ENCODE measurements around the gene USP14.
"Not testable (repeated sequence)": the region's sequence is repeated elsewhere in the genome, so short reads cannot be mapped to it uniquely, and the experiment has no call there.

Gene USP14

DNA sequence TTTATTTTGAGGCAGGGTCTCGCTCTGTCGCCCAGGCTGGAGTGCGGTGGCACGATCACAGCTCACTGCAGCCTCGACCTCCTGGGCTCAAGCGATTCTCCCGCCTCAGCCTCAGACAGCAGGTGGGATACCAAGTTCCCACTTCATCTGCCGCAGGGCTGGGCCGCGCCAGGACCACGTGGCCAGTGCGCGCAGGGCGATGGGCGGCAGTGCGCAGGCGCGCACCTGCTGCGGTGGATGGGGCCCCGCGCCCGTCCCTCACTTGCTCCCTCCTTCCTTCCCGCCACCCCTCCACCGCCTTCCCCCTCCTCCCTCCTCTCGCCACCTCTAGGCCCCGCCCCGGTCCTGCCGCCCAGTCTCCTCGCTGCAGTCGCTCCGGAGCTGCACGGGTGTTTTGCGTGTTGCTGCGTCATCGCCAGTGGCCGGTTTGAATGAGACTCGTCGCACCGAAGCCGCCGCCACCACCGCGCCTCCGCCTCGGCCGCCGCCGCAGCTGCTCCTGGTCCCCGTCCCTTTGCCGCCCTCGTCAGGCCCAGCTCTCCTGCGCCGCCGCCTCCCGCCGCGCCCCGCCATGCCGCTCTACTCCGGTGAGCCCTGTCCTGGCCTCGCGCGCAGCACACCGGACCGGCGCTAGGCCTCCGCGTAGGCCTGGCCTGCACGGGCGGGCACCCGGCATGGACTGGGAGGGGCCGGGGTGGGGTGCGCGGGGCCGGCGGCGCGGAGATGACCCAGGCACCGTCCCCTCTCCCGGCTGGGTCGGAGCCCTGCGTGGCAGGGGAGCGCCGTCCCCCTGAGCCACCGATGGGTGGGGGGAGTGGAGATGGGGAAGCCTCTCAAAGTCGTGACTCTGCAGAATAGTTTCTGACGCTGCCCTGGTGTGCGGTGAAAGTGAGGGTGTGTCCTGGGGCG lies at the start of gene USP14:
TSS of gene USP14 (plus strand) at position 430 of the 909 bp plus-strand sequence. CDS start at position 572, 142 bp downstream.
- H3K27ac ChIP-seq (ENCODE audit: low read depth, low read length) = peak within 1 kb of the TSS; percentile 78
- H3K27me3 ChIP-seq (ENCODE audit: control insufficient read depth in 1 of 2, insufficient read depth in 2 of 2, low read length in 2 of 2) = no peaks in the 10 kb centered on the region
- peaks cover 14% of the 10 kb centered on the region for H3K4me1 ChIP-seq (ENCODE audit: insufficient read depth, low read length)
- no peaks in the 10 kb centered on the region for H3K9me3 ChIP-seq (ENCODE audit: low read length)
- H3K4me3 ChIP-seq (ENCODE audit: low read depth in 1 of 2, low read length in 2 of 2) = peak within 1 kb of the TSS; percentile 77 to 83
- H3K36me3 ChIP-seq (ENCODE audit: insufficient read depth, low read length) = peaks cover 4% of the 10 kb centered on the region
- peak within 1 kb of the TSS; percentile 63 for H3K9ac ChIP-seq (ENCODE audit: low read length)

DNA sequence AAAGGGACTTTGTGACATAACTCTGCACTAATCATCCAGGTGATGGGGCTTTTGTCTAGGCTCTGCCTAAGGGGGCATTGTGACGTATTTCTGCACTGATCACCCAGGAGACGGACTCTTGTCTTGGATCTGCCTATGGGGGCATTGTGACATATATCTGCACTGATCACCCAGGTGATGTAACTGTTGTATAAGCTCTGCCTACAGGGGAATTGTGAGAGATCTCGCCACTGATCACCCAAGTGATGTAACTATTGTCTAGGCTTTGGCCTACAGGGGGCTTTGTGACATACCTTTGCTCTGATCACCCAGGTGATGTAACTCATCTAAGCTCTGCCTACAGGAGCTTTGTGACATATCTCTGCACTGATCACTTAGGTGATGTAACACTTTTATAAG lies 49.7 kb upstream of the USP14 start:
- not testable (repeated sequence) for H3K27me3 ChIP-seq (ENCODE audit: control insufficient read depth in 1 of 2, insufficient read depth in 2 of 2, low read length in 2 of 2); H3K4me3 ChIP-seq (ENCODE audit: low read depth in 1 of 2, low read length in 2 of 2); H3K27ac ChIP-seq (ENCODE audit: low read depth, low read length); H3K9ac ChIP-seq (ENCODE audit: low read length); H3K4me1 ChIP-seq (ENCODE audit: insufficient read depth, low read length); H3K36me3 ChIP-seq (ENCODE audit: insufficient read depth, low read length); H3K9me3 ChIP-seq (ENCODE audit: low read length)

DNA sequence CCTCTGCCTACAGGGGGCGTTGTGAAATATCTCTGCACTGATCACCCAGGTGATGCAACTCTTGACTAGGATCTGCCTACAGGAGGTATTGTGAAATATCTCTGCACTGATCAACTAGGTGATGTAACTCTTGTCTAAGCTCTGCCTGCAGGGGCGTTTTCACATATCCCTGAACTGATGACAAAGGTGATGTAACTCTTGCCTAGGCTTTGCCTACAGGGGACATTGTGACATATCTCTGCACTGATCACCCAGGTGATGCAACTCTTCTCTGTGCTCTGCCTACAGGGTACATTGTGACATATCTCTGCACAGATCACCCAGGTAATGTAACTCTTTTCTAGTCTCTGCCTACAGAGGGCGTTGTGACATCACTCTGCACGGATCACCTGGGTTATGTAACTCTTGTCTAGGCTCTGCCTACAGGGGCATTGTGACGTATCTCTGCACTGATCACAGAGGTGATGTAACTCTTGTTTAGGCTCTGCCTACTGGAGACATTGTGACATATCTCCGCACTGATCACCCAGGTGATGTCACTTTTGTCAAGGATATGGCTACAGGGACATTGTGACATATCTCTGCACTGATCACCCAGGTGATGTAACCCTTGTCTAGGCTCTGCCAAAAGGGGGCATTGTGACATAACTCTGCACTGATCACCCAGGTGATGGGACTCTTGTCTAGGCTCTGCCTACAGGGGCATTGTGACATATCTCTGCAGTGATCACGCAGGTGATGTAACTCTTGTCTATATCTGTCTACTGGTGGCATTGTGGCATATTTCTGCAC lies 49.0 kb upstream of the USP14 start:
- H3K36me3 ChIP-seq (ENCODE audit: insufficient read depth, low read length); H3K4me3 ChIP-seq (ENCODE audit: low read depth in 1 of 2, low read length in 2 of 2); H3K9ac ChIP-seq (ENCODE audit: low read length); H3K27ac ChIP-seq (ENCODE audit: low read depth, low read length); H3K4me1 ChIP-seq (ENCODE audit: insufficient read depth, low read length); H3K9me3 ChIP-seq (ENCODE audit: low read length); H3K27me3 ChIP-seq (ENCODE audit: control insufficient read depth in 1 of 2, insufficient read depth in 2 of 2, low read length in 2 of 2): not testable (repeated sequence)

DNA sequence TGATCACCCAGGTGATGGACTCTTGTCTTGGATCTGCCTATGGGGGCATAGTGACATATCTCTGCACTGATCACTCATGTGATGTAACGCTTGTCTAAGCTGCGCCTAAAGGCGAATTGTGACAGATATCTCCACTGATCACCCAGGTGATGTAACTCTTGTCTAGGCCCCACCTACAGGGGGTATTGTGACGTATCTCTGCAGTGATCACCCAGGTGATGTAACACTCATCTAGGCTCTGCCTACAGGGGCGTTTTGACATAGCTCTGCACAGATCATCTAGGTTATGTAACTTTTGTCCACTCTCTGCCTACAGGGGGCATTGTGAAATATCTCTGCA lies 48.5 kb upstream of the USP14 start:
- not testable (repeated sequence) for H3K36me3 ChIP-seq (ENCODE audit: insufficient read depth, low read length); H3K9me3 ChIP-seq (ENCODE audit: low read length); H3K4me1 ChIP-seq (ENCODE audit: insufficient read depth, low read length); H3K27me3 ChIP-seq (ENCODE audit: control insufficient read depth in 1 of 2, insufficient read depth in 2 of 2, low read length in 2 of 2); H3K4me3 ChIP-seq (ENCODE audit: low read depth in 1 of 2, low read length in 2 of 2); H3K27ac ChIP-seq (ENCODE audit: low read depth, low read length); H3K9ac ChIP-seq (ENCODE audit: low read length)

DNA sequence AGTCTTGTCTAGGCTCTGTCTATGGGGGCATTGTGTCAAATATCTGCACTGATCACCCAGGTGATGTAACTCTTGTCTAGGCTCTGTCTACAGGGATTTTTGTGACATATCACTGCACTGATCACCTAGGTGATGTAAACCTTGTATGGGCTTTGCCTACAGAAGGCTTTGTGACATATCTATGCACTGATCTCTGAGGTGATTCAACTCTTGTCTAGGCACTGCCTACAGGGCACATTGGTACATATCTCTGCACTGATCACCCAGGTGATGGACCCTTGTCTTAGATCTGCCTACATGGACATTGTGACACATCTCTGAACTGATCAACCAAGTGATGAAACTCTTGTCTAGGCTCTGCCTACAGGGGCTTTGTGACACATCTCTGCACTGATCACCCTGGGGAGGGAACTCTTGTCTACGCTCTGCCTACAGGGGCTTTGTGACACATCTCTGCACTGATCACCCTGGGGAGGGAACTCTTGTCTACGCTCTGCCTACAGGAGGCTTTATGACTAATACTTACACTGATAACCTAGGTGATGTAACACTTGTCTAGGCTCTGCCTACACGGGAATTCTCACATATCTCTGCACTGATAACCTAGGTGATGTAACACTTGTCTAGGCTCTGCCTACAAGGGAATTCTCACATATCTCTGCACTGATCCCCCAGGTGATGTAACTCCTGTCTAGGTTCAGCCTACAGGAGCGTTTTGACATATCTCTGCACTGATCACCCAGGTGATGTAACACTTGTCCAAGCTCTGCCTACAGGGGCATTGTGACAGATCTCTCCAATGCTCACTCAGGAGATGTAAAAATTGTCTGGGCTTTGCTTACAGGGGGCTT lies 47.8 kb upstream of the USP14 start:
- not testable (repeated sequence) for H3K4me1 ChIP-seq (ENCODE audit: insufficient read depth, low read length); H3K36me3 ChIP-seq (ENCODE audit: insufficient read depth, low read length); H3K9me3 ChIP-seq (ENCODE audit: low read length); H3K27me3 ChIP-seq (ENCODE audit: control insufficient read depth in 1 of 2, insufficient read depth in 2 of 2, low read length in 2 of 2); H3K27ac ChIP-seq (ENCODE audit: low read depth, low read length); H3K9ac ChIP-seq (ENCODE audit: low read length); H3K4me3 ChIP-seq (ENCODE audit: low read depth in 1 of 2, low read length in 2 of 2)

DNA sequence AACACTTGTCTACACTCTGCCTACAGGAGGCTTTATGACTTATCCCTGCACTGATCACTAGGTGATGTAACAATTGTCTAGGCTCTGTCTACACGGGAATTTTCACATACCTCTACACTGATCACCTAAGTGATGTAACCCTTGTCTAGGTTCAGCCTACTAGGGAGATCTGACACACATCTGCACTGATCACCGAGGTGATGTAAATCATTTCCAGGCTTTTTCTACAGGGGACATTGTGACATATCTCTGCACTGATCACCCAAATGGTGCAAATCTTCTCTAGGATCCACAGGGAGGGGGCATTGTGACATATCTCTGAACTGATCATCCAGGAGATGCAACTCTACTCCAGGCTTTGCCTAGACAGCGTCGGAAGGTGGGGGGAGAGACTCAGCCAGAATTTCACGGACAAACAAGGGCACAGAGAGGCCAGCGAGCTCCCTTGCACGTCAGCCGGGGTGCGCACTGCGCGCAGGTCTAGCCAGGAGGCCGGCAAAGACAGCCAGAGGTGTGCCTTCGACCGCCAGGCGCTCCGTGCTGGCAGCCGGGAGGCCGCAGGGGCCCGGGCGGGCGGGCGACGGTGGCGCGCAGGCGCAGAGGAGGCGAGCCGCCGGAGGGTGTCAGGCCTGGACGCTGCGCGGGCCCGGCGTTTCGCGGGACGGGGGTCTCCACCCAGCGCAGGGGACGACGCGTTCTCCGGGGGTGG lies 46.9 kb upstream of the USP14 start:
- Histone ChIP-seq H3K9ac (ENCODE audit: low read length) (no peak overlapping the region), H3K36me3 (ENCODE audit: insufficient read depth, low read length) (no peaks in the 10 kb centered on the region), H3K27ac (ENCODE audit: low read depth, low read length) (no peak overlapping the region), H3K4me3 (ENCODE audit: low read depth in 1 of 2, low read length in 2 of 2) (no peak overlapping the region), H3K27me3 (ENCODE audit: control insufficient read depth in 1 of 2, insufficient read depth in 2 of 2, low read length in 2 of 2) (no peaks in the 10 kb centered on the region), H3K9me3 (ENCODE audit: low read length) (no peaks in the 10 kb centered on the region), H3K4me1 (ENCODE audit: insufficient read depth, low read length) (no peaks in the 10 kb centered on the region)

DNA sequence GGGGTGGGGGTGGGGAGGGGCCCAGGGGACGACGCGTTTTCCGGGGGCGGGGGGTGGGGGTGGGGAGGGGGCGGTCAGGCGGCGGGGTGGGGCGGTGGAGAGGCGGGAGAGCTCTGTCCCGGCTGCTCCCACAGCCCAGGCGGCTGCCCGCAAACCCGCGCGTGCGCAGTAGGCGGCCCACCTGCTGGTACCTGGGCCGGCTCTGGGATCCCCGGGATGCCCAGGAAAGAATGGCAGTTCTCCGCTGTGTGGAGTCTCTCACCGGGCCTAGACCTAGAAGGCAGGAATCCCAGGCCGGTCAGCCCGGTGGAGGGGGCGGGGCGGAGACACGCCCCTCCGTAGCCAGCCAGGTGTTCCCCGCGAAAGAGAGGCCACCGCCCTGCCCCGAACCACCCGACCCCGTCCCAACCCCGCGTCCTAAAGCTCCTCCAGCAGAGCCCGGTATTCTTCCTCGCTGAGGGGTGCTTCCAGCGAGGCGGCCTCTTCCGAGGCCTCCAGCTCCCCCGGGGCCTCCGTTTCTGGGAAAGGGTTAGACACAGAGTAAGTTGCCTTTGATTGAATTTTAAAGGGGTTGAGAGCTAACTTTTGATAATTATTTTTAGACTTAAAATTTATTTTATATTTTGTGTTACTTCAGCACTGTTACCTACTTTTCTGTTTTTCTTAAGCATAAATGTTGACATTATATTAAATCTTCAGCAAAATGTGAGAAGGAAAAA lies 46.2 kb upstream of the USP14 start:
- not testable (repeated sequence) for H3K4me1 ChIP-seq (ENCODE audit: insufficient read depth, low read length); H3K27ac ChIP-seq (ENCODE audit: low read depth, low read length); H3K9ac ChIP-seq (ENCODE audit: low read length); H3K27me3 ChIP-seq (ENCODE audit: control insufficient read depth in 1 of 2, insufficient read depth in 2 of 2, low read length in 2 of 2); H3K36me3 ChIP-seq (ENCODE audit: insufficient read depth, low read length); H3K9me3 ChIP-seq (ENCODE audit: low read length); H3K4me3 ChIP-seq (ENCODE audit: low read depth in 1 of 2, low read length in 2 of 2)

DNA sequence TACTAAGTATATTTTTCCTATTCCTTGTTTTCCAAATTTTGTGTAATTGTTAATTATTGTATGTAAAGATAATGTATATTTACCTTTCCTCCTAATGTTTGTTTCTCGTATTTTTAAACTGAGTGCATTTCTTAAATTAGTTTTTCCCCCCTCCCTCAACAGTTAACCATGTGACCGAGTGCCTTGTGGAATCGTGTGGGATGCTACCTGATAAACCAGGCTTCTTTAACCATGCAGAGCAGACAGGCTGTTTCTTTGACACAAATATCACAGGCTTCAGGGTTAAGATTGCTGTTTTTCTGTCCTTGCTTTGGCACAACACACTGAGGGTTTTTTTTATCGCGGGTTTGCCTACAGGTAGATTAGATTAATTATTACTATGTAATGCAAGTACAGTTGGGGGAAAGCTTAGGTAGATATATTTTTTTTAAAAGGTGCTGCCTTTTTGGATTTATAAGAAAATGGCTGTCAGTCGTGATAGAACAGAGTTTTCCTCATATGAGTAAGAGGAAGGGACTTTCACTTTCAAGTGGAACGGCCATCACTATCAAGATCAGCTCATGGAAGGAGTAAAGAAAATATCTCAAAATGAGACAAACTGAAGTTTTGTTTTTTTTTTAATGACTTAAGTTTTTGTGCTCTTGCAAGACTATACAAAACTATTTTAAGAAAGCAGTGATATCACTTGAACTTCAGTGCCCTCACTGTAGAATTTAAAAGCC lies 37.7 kb upstream of the USP14 start:
- not testable (repeated sequence) for H3K4me3 ChIP-seq (ENCODE audit: low read depth in 1 of 2, low read length in 2 of 2); H3K27me3 ChIP-seq (ENCODE audit: control insufficient read depth in 1 of 2, insufficient read depth in 2 of 2, low read length in 2 of 2); H3K4me1 ChIP-seq (ENCODE audit: insufficient read depth, low read length); H3K9ac ChIP-seq (ENCODE audit: low read length); H3K36me3 ChIP-seq (ENCODE audit: insufficient read depth, low read length); H3K9me3 ChIP-seq (ENCODE audit: low read length); H3K27ac ChIP-seq (ENCODE audit: low read depth, low read length)

DNA sequence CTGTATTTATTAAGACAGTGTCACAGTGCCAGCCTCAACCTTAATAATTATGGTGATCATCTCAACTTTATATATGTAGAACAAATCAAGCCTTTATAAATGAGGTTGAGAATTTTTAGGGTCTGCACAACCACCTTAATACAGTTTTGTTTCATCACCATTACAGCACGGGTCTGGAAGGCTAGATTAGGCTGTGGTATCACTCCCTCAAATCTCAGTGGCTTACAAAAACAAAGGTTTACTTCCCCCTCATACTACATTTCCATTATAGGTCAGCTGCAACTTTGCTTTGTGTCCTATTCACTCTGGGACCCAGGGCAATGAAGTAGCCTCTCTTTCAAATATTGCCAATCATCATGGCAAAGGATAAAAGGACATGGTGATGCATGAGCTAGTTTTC lies 23.3 kb upstream of the USP14 start:
- Histone ChIP-seq H3K36me3 (ENCODE audit: insufficient read depth, low read length) (no peaks in the 10 kb centered on the region), H3K9me3 (ENCODE audit: low read length) (no peaks in the 10 kb centered on the region), H3K4me3 (ENCODE audit: low read depth in 1 of 2, low read length in 2 of 2) (no peak overlapping the region), H3K4me1 (ENCODE audit: insufficient read depth, low read length) (no peaks in the 10 kb centered on the region), H3K9ac (ENCODE audit: low read length) (no peak overlapping the region), H3K27ac (ENCODE audit: low read depth, low read length) (no peak overlapping the region), H3K27me3 (ENCODE audit: control insufficient read depth in 1 of 2, insufficient read depth in 2 of 2, low read length in 2 of 2) (no peaks in the 10 kb centered on the region)

DNA sequence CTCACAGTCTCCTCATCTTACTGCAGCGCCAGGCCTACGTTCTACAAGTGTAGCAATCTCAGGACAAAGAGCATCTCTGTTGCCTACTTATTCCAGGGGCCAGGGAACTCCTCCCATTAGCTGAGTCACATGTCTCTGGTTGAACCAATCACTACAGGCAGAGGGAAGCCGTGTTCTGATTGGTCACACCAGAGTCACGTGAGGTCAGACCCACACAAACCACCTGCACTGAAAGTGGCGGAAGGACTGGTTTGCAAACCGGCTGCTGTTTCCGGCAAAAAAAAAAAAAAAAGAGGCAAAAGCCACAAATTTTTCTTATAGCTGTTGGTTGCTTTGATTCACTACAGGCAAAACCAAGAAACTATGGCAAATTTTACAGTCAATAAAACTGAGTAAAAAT lies 21.9 kb upstream of the USP14 start:
- Histone ChIP-seq H3K36me3 (ENCODE audit: insufficient read depth, low read length) (no peaks in the 10 kb centered on the region), H3K9ac (ENCODE audit: low read length) (no peak overlapping the region), H3K4me3 (ENCODE audit: low read depth in 1 of 2, low read length in 2 of 2) (no peak overlapping the region), H3K27me3 (ENCODE audit: control insufficient read depth in 1 of 2, insufficient read depth in 2 of 2, low read length in 2 of 2) (no peaks in the 10 kb centered on the region), H3K27ac (ENCODE audit: low read depth, low read length) (no peak overlapping the region), H3K4me1 (ENCODE audit: insufficient read depth, low read length) (no peaks in the 10 kb centered on the region), H3K9me3 (ENCODE audit: low read length) (no peaks in the 10 kb centered on the region)

Data from muscle layer of colon (tissue), 2 donors.